HEK293T (cell line): ENCODE results near the gene NARF.

Source experiments
- ARNT ChIP-seq: fragments of 450-650 bp; IDR thresholded peaks from 2 replicates; pipeline ENCODE4 v1.6.1; 2017; ENCODE audit warnings: mild to moderate bottlenecking
- BHLHE40 ChIP-seq: fragments of 450-650 bp; IDR thresholded peaks from 2 replicates; pipeline ENCODE4 v1.6.1; 2016; ENCODE audit warnings: mild to moderate bottlenecking, moderate library complexity, borderline replicate concordance
- ELF4 ChIP-seq: fragments of 450-650 bp; IDR thresholded peaks from 2 replicates; pipeline ENCODE4 v1.6.1; 2017; ENCODE audit warnings: antibody characterized with exemption
- FOXA1 ChIP-seq: fragments of 450-650 bp; IDR thresholded peaks from 2 replicates; pipeline ENCODE4 v1.6.1; 2016; ENCODE audit warnings: mild to moderate bottlenecking
- FOXK2 ChIP-seq: fragments of 450-650 bp; IDR thresholded peaks from 2 replicates; pipeline ENCODE4 v1.6.1; 2016; ENCODE audit warnings: mild to moderate bottlenecking
- FOXM1 ChIP-seq: fragments of 450-650 bp; IDR thresholded peaks from 2 replicates; pipeline ENCODE4 v1.6.1; 2017; ENCODE audit warnings: mild to moderate bottlenecking, borderline replicate concordance
- HDGF ChIP-seq: fragments of 450-650 bp; IDR thresholded peaks from 2 replicates; pipeline ENCODE4 v1.6.1; 2017; ENCODE audit warnings: antibody characterized with exemption, borderline replicate concordance
- LEF1 ChIP-seq: fragments of 450-650 bp; IDR thresholded peaks from 2 replicates; pipeline ENCODE4 v1.6.1; 2017; ENCODE audit warnings: mild to moderate bottlenecking, borderline replicate concordance
- NFRKB ChIP-seq: fragments of 450-650 bp; IDR thresholded peaks from 2 replicates; pipeline ENCODE4 v1.6.1; 2016; ENCODE audit warnings: mild to moderate bottlenecking, moderate library complexity
- SP1 ChIP-seq: fragments of 450-650 bp; IDR thresholded peaks from 2 replicates; pipeline ENCODE4 v1.6.1; 2017
- TARDBP ChIP-seq: fragments of 450-650 bp; IDR thresholded peaks from 2 replicates; pipeline ENCODE4 v1.6.1; 2016
- ZNF384 ChIP-seq: fragments of 450-650 bp; IDR thresholded peaks from 2 replicates; pipeline ENCODE4 v1.6.1; 2016

DNA sequence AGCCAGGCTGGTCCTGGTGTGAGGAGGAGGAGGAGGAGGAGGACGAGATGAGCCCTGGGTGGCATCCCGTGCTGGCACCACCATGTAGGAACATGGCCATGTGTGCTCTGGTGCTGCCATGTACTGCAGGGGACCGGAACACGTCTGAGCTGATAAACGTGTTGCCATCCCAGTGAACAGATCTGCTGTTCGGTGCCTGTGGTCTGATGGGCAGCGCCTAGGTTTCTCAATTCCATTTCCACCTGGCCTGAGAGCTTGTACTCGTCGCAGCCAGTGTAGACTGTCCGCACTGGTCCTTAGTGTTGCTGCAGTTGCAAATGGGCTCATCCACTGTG lies 32.6 kb downstream of the NARF start:
- TF ChIP-seq NFRKB (no peak), ZNF384 (no peak), ELF4 (no peak), ARNT (no peak), SP1 (no peak), FOXA1 (no peak), BHLHE40 (no peak), FOXM1 (no peak), TARDBP (no peak), HDGF (no peak), LEF1 (no peak), FOXK2 (no peak)
